Measurements from ENCODE around the gene GKN2. TPM values are rescaled to one million over a fixed set of nuclear protein-coding genes. Genes with fewer than 3 reads are reported as not detected.

Gene GKN2
- 1 to 10 TPM in 1 of 2 donors, not detected in 1; 2.6 TPM for polyA plus RNA-seq

GRCh38 chr2:68952887-68953521 is at the start of gene GKN2:
Gene GKN2 (minus strand): TSS chr2:68952893. CDS start chr2:68952861, 32 bp downstream.
- no peak within 1 kb of the TSS for H3K27ac ChIP-seq (ENCODE audit: low read depth in 2 of 2, low read length in 1 of 2)
- WGBS, 2 donors = 87 to 90% methylated on average over 4 of the region's 4 CpGs
- H3K4me3 ChIP-seq (ENCODE audit: low read depth in 1 of 2, low read length in 2 of 2) = no peak within 1 kb of the TSS
- no peaks in the 10 kb centered on the region for H3K9me3 ChIP-seq (ENCODE audit: control insufficient read depth in 2 of 2, insufficient read depth in 1 of 2, low read depth in 1 of 2, low read length in 1 of 2)
- H3K36me3 ChIP-seq (ENCODE audit: control insufficient read depth in 2 of 2, insufficient read depth in 2 of 2, low read length in 1 of 2) = no peaks in the 10 kb centered on the region
- H3K4me1 ChIP-seq (ENCODE audit: control insufficient read depth in 2 of 2, insufficient read depth in 2 of 2, low read length in 1 of 2) = no peaks in the 10 kb centered on the region
- no peaks in the 10 kb centered on the region for H3K27me3 ChIP-seq (ENCODE audit: control insufficient read depth in 1 of 2, insufficient read depth in 2 of 2, low read length in 2 of 2)

GRCh38 chr2:69001879-69002278 is 49.2 kb upstream of the GKN2 start:
- Histone ChIP-seq H3K27me3 (ENCODE audit: control insufficient read depth in 1 of 2, insufficient read depth in 2 of 2, low read length in 2 of 2) (no peaks in the 10 kb centered on the region), H3K4me3 (ENCODE audit: low read depth in 1 of 2, low read length in 2 of 2) (no peak overlapping the region), H3K27ac (ENCODE audit: low read depth in 2 of 2, low read length in 1 of 2) (no peak overlapping the region), H3K36me3 (ENCODE audit: control insufficient read depth in 2 of 2, insufficient read depth in 2 of 2, low read length in 1 of 2) (no peaks in the 10 kb centered on the region), H3K4me1 (ENCODE audit: control insufficient read depth in 2 of 2, insufficient read depth in 2 of 2, low read length in 1 of 2) (no peaks in the 10 kb centered on the region), H3K9me3 (ENCODE audit: control insufficient read depth in 2 of 2, insufficient read depth in 1 of 2, low read depth in 1 of 2, low read length in 1 of 2) (no peaks in the 10 kb centered on the region)

- Histone ChIP-seq H3K27ac (ENCODE audit: low read depth in 2 of 2, low read length in 1 of 2) (no peak overlapping the region), H3K4me3 (ENCODE audit: low read depth in 1 of 2, low read length in 2 of 2) (no peak overlapping the region), H3K9me3 (ENCODE audit: control insufficient read depth in 2 of 2, insufficient read depth in 1 of 2, low read depth in 1 of 2, low read length in 1 of 2) (no peaks in the 10 kb centered on the region), H3K4me1 (ENCODE audit: control insufficient read depth in 2 of 2, insufficient read depth in 2 of 2, low read length in 1 of 2) (no peaks in the 10 kb centered on the region), H3K36me3 (ENCODE audit: control insufficient read depth in 2 of 2, insufficient read depth in 2 of 2, low read length in 1 of 2) (no peaks in the 10 kb centered on the region), H3K27me3 (ENCODE audit: control insufficient read depth in 1 of 2, insufficient read depth in 2 of 2, low read length in 2 of 2) (no peaks in the 10 kb centered on the region)
Observed at GRCh38 chr2:68997401-68997800, 44.7 kb upstream of the GKN2 start.

- 32 to 42% methylated on average over 3 of the region's 3 CpGs for WGBS, 2 donors
- no peak overlapping the region for H3K27ac ChIP-seq (ENCODE audit: low read depth in 2 of 2, low read length in 1 of 2)
- no peaks in the 10 kb centered on the region for H3K4me1 ChIP-seq (ENCODE audit: control insufficient read depth in 2 of 2, insufficient read depth in 2 of 2, low read length in 1 of 2)
- H3K36me3 ChIP-seq (ENCODE audit: control insufficient read depth in 2 of 2, insufficient read depth in 2 of 2, low read length in 1 of 2) = no peaks in the 10 kb centered on the region
- H3K9me3 ChIP-seq (ENCODE audit: control insufficient read depth in 2 of 2, insufficient read depth in 1 of 2, low read depth in 1 of 2, low read length in 1 of 2) = no peaks in the 10 kb centered on the region
- no peak overlapping the region for H3K4me3 ChIP-seq (ENCODE audit: low read depth in 1 of 2, low read length in 2 of 2)
- no peaks in the 10 kb centered on the region for H3K27me3 ChIP-seq (ENCODE audit: control insufficient read depth in 1 of 2, insufficient read depth in 2 of 2, low read length in 2 of 2)
Observed at GRCh38 chr2:68995916-68996315, 43.2 kb upstream of the GKN2 start.

GRCh38 chr2:68994864-68995263 is 42.2 kb upstream of the GKN2 start:
- Histone ChIP-seq H3K4me3 (ENCODE audit: low read depth in 1 of 2, low read length in 2 of 2) (no peak overlapping the region), H3K4me1 (ENCODE audit: control insufficient read depth in 2 of 2, insufficient read depth in 2 of 2, low read length in 1 of 2) (no peaks in the 10 kb centered on the region), H3K36me3 (ENCODE audit: control insufficient read depth in 2 of 2, insufficient read depth in 2 of 2, low read length in 1 of 2) (no peaks in the 10 kb centered on the region), H3K27ac (ENCODE audit: low read depth in 2 of 2, low read length in 1 of 2) (no peak overlapping the region), H3K9me3 (ENCODE audit: control insufficient read depth in 2 of 2, insufficient read depth in 1 of 2, low read depth in 1 of 2, low read length in 1 of 2) (no peaks in the 10 kb centered on the region), H3K27me3 (ENCODE audit: control insufficient read depth in 1 of 2, insufficient read depth in 2 of 2, low read length in 2 of 2) (no peaks in the 10 kb centered on the region)
- 64 to 68% methylated on average over 4 of the region's 4 CpGs for WGBS, 2 donors

- 71 to 77% methylated on average over 7 of the region's 7 CpGs for WGBS, 2 donors
- no peaks in the 10 kb centered on the region for H3K4me1 ChIP-seq (ENCODE audit: control insufficient read depth in 2 of 2, insufficient read depth in 2 of 2, low read length in 1 of 2)
Observed at GRCh38 chr2:68993660-68994059, 41.0 kb upstream of the GKN2 start.

GRCh38 chr2:68992933-68993332 is 40.2 kb upstream of the GKN2 start:
- Histone ChIP-seq H3K27me3 (ENCODE audit: control insufficient read depth in 1 of 2, insufficient read depth in 2 of 2, low read length in 2 of 2) (no peaks in the 10 kb centered on the region), H3K4me3 (ENCODE audit: low read depth in 1 of 2, low read length in 2 of 2) (no peak overlapping the region), H3K36me3 (ENCODE audit: control insufficient read depth in 2 of 2, insufficient read depth in 2 of 2, low read length in 1 of 2) (no peaks in the 10 kb centered on the region), H3K9me3 (ENCODE audit: control insufficient read depth in 2 of 2, insufficient read depth in 1 of 2, low read depth in 1 of 2, low read length in 1 of 2) (no peaks in the 10 kb centered on the region), H3K27ac (ENCODE audit: low read depth in 2 of 2, low read length in 1 of 2) (no peak overlapping the region), H3K4me1 (ENCODE audit: control insufficient read depth in 2 of 2, insufficient read depth in 2 of 2, low read length in 1 of 2) (no peaks in the 10 kb centered on the region)
- 73 to 74% methylated on average over 3 of the region's 3 CpGs for WGBS, 2 donors

More at GRCh38 chr2:68993660-68994059, 41.0 kb upstream of the GKN2 start:
- no peaks in the 10 kb centered on the region for H3K9me3 ChIP-seq (ENCODE audit: control insufficient read depth in 2 of 2, insufficient read depth in 1 of 2, low read depth in 1 of 2, low read length in 1 of 2)
- H3K4me3 ChIP-seq (ENCODE audit: low read depth in 1 of 2, low read length in 2 of 2) = no peak overlapping the region
- no peaks in the 10 kb centered on the region for H3K27me3 ChIP-seq (ENCODE audit: control insufficient read depth in 1 of 2, insufficient read depth in 2 of 2, low read length in 2 of 2)
- H3K36me3 ChIP-seq (ENCODE audit: control insufficient read depth in 2 of 2, insufficient read depth in 2 of 2, low read length in 1 of 2) = no peaks in the 10 kb centered on the region
- no peak overlapping the region for H3K27ac ChIP-seq (ENCODE audit: low read depth in 2 of 2, low read length in 1 of 2)

GRCh38 chr2:68992341-68992740 is 39.6 kb upstream of the GKN2 start:
- Histone ChIP-seq H3K9me3 (ENCODE audit: control insufficient read depth in 2 of 2, insufficient read depth in 1 of 2, low read depth in 1 of 2, low read length in 1 of 2) (no peaks in the 10 kb centered on the region), H3K27ac (ENCODE audit: low read depth in 2 of 2, low read length in 1 of 2) (no peak overlapping the region), H3K4me3 (ENCODE audit: low read depth in 1 of 2, low read length in 2 of 2) (no peak overlapping the region), H3K27me3 (ENCODE audit: control insufficient read depth in 1 of 2, insufficient read depth in 2 of 2, low read length in 2 of 2) (no peaks in the 10 kb centered on the region), H3K36me3 (ENCODE audit: control insufficient read depth in 2 of 2, insufficient read depth in 2 of 2, low read length in 1 of 2) (no peaks in the 10 kb centered on the region), H3K4me1 (ENCODE audit: control insufficient read depth in 2 of 2, insufficient read depth in 2 of 2, low read length in 1 of 2) (no peaks in the 10 kb centered on the region)
- 90 to 93% methylated on average over 5 of the region's 5 CpGs for WGBS, 2 donors

- no peaks in the 10 kb centered on the region for H3K4me1 ChIP-seq (ENCODE audit: control insufficient read depth in 2 of 2, insufficient read depth in 2 of 2, low read length in 1 of 2)
- no peaks in the 10 kb centered on the region for H3K9me3 ChIP-seq (ENCODE audit: control insufficient read depth in 2 of 2, insufficient read depth in 1 of 2, low read depth in 1 of 2, low read length in 1 of 2)
- no peaks in the 10 kb centered on the region for H3K27me3 ChIP-seq (ENCODE audit: control insufficient read depth in 1 of 2, insufficient read depth in 2 of 2, low read length in 2 of 2)
- no peaks in the 10 kb centered on the region for H3K36me3 ChIP-seq (ENCODE audit: control insufficient read depth in 2 of 2, insufficient read depth in 2 of 2, low read length in 1 of 2)
- no peak overlapping the region for H3K27ac ChIP-seq (ENCODE audit: low read depth in 2 of 2, low read length in 1 of 2)
- H3K4me3 ChIP-seq (ENCODE audit: low read depth in 1 of 2, low read length in 2 of 2) = no peak overlapping the region
- 38 to 42% methylated on average over 5 of the region's 5 CpGs for WGBS, 2 donors
Observed at GRCh38 chr2:68989035-68989434, 36.3 kb upstream of the GKN2 start.

- 72 to 84% methylated on average over 5 of the region's 5 CpGs for WGBS, 2 donors
- Histone ChIP-seq H3K4me3 (ENCODE audit: low read depth in 1 of 2, low read length in 2 of 2) (no peak overlapping the region), H3K36me3 (ENCODE audit: control insufficient read depth in 2 of 2, insufficient read depth in 2 of 2, low read length in 1 of 2) (no peaks in the 10 kb centered on the region), H3K27ac (ENCODE audit: low read depth in 2 of 2, low read length in 1 of 2) (no peak overlapping the region), H3K4me1 (ENCODE audit: control insufficient read depth in 2 of 2, insufficient read depth in 2 of 2, low read length in 1 of 2) (no peaks in the 10 kb centered on the region), H3K9me3 (ENCODE audit: control insufficient read depth in 2 of 2, insufficient read depth in 1 of 2, low read depth in 1 of 2, low read length in 1 of 2) (no peaks in the 10 kb centered on the region), H3K27me3 (ENCODE audit: control insufficient read depth in 1 of 2, insufficient read depth in 2 of 2, low read length in 2 of 2) (no peaks in the 10 kb centered on the region)
Observed at GRCh38 chr2:68987021-68987503, 34.4 kb upstream of the GKN2 start.
